ENCODE measurements around the gene TNNC1. TPM values are rescaled to one million over a fixed set of nuclear protein-coding genes. Genes with fewer than 3 reads are reported as not detected.

TNNC1 gene
- total RNA-seq, 3 donors from 2014 or later (not counting 1 experiment from before 2014, with no cell fraction given): 1.1 to 1.2 TPM; not detected in 1

DNA sequence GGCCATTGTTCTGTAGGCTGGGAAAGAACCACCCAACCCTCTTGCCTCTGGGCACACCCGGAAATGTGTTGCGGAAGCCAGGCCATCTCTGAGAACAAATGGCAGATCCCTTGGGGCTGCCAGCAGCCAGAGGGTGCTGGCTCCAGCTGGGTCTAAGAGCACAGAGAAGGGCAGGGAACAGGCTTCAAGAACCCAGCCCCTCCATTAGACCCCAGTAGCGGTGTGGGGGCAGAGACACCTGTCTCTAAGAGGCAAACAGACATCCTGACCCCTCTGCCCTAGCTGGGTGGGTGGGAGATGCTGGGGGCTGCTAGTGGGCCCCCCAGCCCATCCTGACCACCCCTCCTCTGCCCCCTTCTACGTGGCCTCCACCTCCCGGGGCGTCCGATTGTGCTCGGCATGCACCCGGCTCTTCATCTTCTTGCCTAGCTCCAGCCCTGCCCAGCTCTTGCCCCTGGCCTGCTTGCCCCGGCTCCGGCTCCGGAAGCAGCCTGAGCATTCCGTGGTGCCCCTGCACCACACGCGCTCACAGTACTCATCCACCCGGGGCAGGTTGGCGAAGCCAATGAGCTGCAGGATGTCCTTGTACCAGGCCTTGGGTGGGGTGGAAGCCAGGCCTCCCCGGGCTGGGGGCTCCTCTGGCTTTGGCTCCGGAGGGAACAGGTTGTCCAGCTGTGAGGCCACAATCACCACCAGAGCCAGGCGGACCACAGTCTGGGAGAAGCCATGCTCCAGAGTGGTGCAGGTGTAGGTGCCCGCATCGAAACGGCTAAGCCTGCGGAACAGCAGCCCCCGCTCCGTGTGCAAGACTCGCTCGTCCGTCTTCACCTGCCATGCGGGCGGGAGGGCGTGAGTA is 18.4 kb downstream of the TNNC1 start:
- TF ChIP-seq, protein P1, sequence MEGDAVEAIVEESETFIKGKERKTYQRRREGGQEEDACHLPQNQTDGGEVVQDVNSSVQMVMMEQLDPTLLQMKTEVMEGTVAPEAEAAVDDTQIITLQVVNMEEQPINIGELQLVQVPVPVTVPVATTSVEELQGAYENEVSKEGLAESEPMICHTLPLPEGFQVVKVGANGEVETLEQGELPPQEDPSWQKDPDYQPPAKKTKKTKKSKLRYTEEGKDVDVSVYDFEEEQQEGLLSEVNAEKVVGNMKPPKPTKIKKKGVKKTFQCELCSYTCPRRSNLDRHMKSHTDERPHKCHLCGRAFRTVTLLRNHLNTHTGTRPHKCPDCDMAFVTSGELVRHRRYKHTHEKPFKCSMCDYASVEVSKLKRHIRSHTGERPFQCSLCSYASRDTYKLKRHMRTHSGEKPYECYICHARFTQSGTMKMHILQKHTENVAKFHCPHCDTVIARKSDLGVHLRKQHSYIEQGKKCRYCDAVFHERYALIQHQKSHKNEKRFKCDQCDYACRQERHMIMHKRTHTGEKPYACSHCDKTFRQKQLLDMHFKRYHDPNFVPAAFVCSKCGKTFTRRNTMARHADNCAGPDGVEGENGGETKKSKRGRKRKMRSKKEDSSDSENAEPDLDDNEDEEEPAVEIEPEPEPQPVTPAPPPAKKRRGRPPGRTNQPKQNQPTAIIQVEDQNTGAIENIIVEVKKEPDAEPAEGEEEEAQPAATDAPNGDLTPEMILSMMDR (IDR thresholded peaks at IDR 0.05): no peak
- no peaks in the 10 kb centered on the region for H3K27me3 ChIP-seq (ENCODE audit: control insufficient read depth, insufficient read depth, low read length)
- WGBS (ENCODE audit: insufficient coverage): 94% methylated on average over 31 of the region's 32 CpGs
- H3K9me3 ChIP-seq (ENCODE audit: control insufficient read depth, insufficient read depth, low read length): no peaks in the 10 kb centered on the region
- H3K36me3 Mint-ChIP-seq: no peaks in the 10 kb centered on the region
- H3K4me3 Mint-ChIP-seq: no peak overlapping the region
- no peak overlapping the region for H3K4me3 ChIP-seq (ENCODE audit: low read length)
- H3K4me1 Mint-ChIP-seq: no peaks in the 10 kb centered on the region
- no peak overlapping the region for H3K27ac ChIP-seq (ENCODE audit: low read length)
- H3K27ac Mint-ChIP-seq: no peak overlapping the region
- intact Hi-C loops (cut with micrococcal nuclease): no loop called here
- H3K9me3 Mint-ChIP-seq: no peaks in the 10 kb centered on the region
- no peak for DNase-seq
- ATAC-seq: no peak
- no peaks in the 10 kb centered on the region for H3K36me3 ChIP-seq (ENCODE audit: control insufficient read depth, insufficient read depth, low read length)
- no peaks in the 10 kb centered on the region for H3K4me1 ChIP-seq (ENCODE audit: control insufficient read depth, insufficient read depth, low read length)
- peaks cover 0 to 3% of the 10 kb centered on the region in 2 donors for H3K27me3 Mint-ChIP-seq (ENCODE audit: low read depth in 2 of 2)

DNA sequence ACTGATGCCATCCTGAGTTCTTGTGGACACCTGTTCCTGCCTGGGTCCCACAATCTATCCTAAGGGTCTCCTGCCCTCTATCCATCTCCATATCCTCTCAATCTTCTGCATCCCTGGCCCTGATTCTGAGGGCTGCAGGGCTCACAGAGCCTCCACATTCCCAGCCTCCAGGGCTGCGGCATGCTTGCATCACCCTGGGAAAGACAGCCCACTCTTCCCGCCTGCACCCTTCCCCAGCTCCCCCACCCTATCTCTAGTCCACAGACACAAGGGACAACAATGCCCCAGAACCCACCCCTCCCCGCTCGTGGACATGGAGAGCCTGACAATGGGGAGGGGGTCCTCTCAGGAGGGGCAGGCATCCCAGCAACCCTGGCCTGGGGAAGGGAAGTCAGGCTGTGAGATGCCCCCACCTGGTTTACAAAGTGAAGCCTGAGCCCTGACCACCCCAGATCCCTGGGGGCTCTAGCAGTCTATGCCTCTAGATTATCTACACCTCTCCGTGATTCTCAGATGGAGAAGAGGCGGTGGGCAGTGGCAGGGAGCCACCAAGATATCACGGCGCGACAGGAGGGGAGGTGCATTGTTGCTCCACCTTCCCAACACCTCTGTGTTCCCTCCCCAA is 19.2 kb downstream of the TNNC1 start:
- Mint-ChIP-seq H3K4me1 (no peaks in the 10 kb centered on the region), H3K36me3 (no peaks in the 10 kb centered on the region), H3K27me3 (ENCODE audit: low read depth in 2 of 2) (peaks cover 0 to 3% of the 10 kb centered on the region in 2 donors), H3K4me3 (no peak overlapping the region), H3K9me3 (no peaks in the 10 kb centered on the region), H3K27ac (no peak overlapping the region)
- no peaks in the 10 kb centered on the region for H3K4me1 ChIP-seq (ENCODE audit: control insufficient read depth, insufficient read depth, low read length)
- 95% methylated on average over 8 of the region's 9 CpGs for WGBS (ENCODE audit: insufficient coverage)
- ATAC-seq (no peak), DNase-seq (no peak)
- no peak overlapping the region for H3K27ac ChIP-seq (ENCODE audit: low read length)
- no peaks in the 10 kb centered on the region for H3K9me3 ChIP-seq (ENCODE audit: control insufficient read depth, insufficient read depth, low read length)
- no peaks in the 10 kb centered on the region for H3K27me3 ChIP-seq (ENCODE audit: control insufficient read depth, insufficient read depth, low read length)
- intact Hi-C loops (cut with micrococcal nuclease): no loop called here
- no peak overlapping the region for H3K4me3 ChIP-seq (ENCODE audit: low read length)
- H3K36me3 ChIP-seq (ENCODE audit: control insufficient read depth, insufficient read depth, low read length): no peaks in the 10 kb centered on the region
- TF ChIP-seq, protein P1 (IDR thresholded peaks at IDR 0.05): no peak

DNA sequence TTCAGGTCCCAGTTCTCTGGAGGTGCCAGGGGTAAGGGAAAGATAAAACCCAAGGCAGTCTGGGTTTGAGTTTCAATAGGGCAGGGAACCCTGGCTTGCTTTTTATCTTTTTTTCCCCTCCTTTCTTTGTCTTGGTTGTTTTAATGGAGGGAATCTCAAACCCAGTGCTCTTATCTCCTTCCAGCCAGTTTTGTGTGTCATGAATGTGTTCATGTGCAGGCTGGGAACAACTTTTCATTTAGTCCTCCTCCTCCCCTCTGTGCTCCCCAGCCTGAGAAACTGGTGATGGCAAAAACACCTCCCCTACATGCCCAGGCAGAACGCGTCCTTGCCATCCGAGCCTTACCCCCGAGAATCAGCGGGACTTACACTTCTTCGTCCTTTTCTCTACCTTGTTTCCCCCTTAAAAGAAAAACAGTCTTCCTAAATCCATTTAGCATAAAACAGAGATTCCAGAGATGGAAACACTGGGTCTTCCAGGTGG is 19.8 kb downstream of the TNNC1 start:
- H3K36me3 Mint-ChIP-seq: no peaks in the 10 kb centered on the region
- no peaks in the 10 kb centered on the region for H3K4me1 ChIP-seq (ENCODE audit: control insufficient read depth, insufficient read depth, low read length)

More for the DNA sequence above, 19.8 kb downstream of the TNNC1 start:
- Histone ChIP-seq H3K27ac (ENCODE audit: low read length) (no peak overlapping the region), H3K4me3 (ENCODE audit: low read length) (no peak overlapping the region), H3K9me3 (ENCODE audit: control insufficient read depth, insufficient read depth, low read length) (no peaks in the 10 kb centered on the region), H3K36me3 (ENCODE audit: control insufficient read depth, insufficient read depth, low read length) (no peaks in the 10 kb centered on the region), H3K27me3 (ENCODE audit: control insufficient read depth, insufficient read depth, low read length) (no peaks in the 10 kb centered on the region)
- ATAC-seq (no peak), DNase-seq (no peak)
- 97% methylated on average over 6 of the region's 6 CpGs for WGBS (ENCODE audit: insufficient coverage)
- Mint-ChIP-seq H3K27ac (no peak overlapping the region), H3K9me3 (no peaks in the 10 kb centered on the region), H3K27me3 (ENCODE audit: low read depth in 2 of 2) (peaks cover 0 to 3% of the 10 kb centered on the region in 2 donors), H3K4me3 (no peak overlapping the region), H3K4me1 (no peaks in the 10 kb centered on the region)
- TF ChIP-seq, protein P1 (IDR thresholded peaks at IDR 0.05): no peak
- intact Hi-C loops (cut with micrococcal nuclease): no loop called here

All from natural killer cell (primary cell).